Measurements from ENCODE around the gene TMEM240. TPM values are rescaled to one million over a fixed set of nuclear protein-coding genes. Genes with fewer than 3 reads are reported as not detected.

TMEM240 gene
- total RNA-seq, 2 experiments from 2014 or later: 0.76 to 2.1 TPM

- Histone ChIP-seq H3K27ac (ENCODE audit: low read depth, low read length, poor library complexity, severe bottlenecking) (no peak overlapping the region), H2AFZ (ENCODE audit: low read length) (no peak overlapping the region), H3K4me1 (ENCODE audit: insufficient read depth, low read length, poor library complexity, severe bottlenecking) (no peaks in the 10 kb centered on the region), H3K9me2 (ENCODE audit: insufficient read depth, low read length) (no peaks in the 10 kb centered on the region), H3K9me3 (ENCODE audit: low read length) (no peaks in the 10 kb centered on the region), H3K36me3 (ENCODE audit: insufficient read depth, low read length) (peaks cover 43% of the 10 kb centered on the region), H3K79me2 (ENCODE audit: insufficient read depth, low read depth, low read length) (no peaks in the 10 kb centered on the region), H4K20me1 (ENCODE audit: insufficient read depth, low read length) (no peaks in the 10 kb centered on the region), H3K4me2 (ENCODE audit: low read length) (no peak overlapping the region), H3K4me3 (ENCODE audit: low read depth, low read length, poor library complexity, severe bottlenecking) (no peak overlapping the region)
- BruUV-seq (replicated peaks): no TSS peak
- TF ChIP-seq CTCF (conservative IDR thresholded peaks at IDR 0.05; ENCODE audit: low read length) (no peak), EZH2phosphoT487 (IDR thresholded peaks at IDR 0.05; ENCODE audit: borderline replicate concordance, low read depth, low read length) (no peak)
- no peak for DNase-seq (ENCODE audit: low spot score)
- intact Hi-C loops (cut with micrococcal nuclease; ENCODE audit: unreplicated experiment): no loop called here
- ChIA-PET CTCF (ENCODE audit: unreplicated experiment) (no interaction called here), POLR2A (no interaction called here)
These were observed 1.7 kb upstream of the TMEM240 start for GRCh38 chr1:1541956-1542765.

GRCh38 chr1:1540818-1541628, 599 bp upstream of the TMEM240 start:
- Histone ChIP-seq H3K4me2 (ENCODE audit: low read length) (no peak overlapping the region), H3K4me1 (ENCODE audit: insufficient read depth, low read length, poor library complexity, severe bottlenecking) (no peaks in the 10 kb centered on the region), H3K36me3 (ENCODE audit: insufficient read depth, low read length) (peaks cover 37% of the 10 kb centered on the region), H4K20me1 (ENCODE audit: insufficient read depth, low read length) (no peaks in the 10 kb centered on the region), H3K79me2 (ENCODE audit: insufficient read depth, low read depth, low read length) (no peaks in the 10 kb centered on the region), H3K27ac (ENCODE audit: low read depth, low read length, poor library complexity, severe bottlenecking) (no peak overlapping the region), H2AFZ (ENCODE audit: low read length) (no peak overlapping the region), H3K4me3 (ENCODE audit: low read depth, low read length, poor library complexity, severe bottlenecking) (no peak overlapping the region), H3K9me3 (ENCODE audit: low read length) (no peaks in the 10 kb centered on the region), H3K9me2 (ENCODE audit: insufficient read depth, low read length) (no peaks in the 10 kb centered on the region)
- no peak for TF ChIP-seq CTCF (conservative IDR thresholded peaks at IDR 0.05; ENCODE audit: low read length)
- TF ChIP-seq EZH2phosphoT487 (IDR thresholded peaks at IDR 0.05; ENCODE audit: borderline replicate concordance, low read depth, low read length): no peak
- intact Hi-C loops (cut with micrococcal nuclease; ENCODE audit: unreplicated experiment): no loop called here
- ChIA-PET CTCF (ENCODE audit: unreplicated experiment) (no interaction called here), POLR2A (no interaction called here)
- DNase-seq (ENCODE audit: low spot score): no peak
- BruUV-seq (replicated peaks): no TSS peak
